ENCODE results near the gene SLCO2A1. TPM values are rescaled to one million over a fixed set of nuclear protein-coding genes. Genes with fewer than 3 reads are reported as not detected.

SLCO2A1 gene
- total RNA-seq, 2 experiments from 2014 or later = not detected

DNA sequence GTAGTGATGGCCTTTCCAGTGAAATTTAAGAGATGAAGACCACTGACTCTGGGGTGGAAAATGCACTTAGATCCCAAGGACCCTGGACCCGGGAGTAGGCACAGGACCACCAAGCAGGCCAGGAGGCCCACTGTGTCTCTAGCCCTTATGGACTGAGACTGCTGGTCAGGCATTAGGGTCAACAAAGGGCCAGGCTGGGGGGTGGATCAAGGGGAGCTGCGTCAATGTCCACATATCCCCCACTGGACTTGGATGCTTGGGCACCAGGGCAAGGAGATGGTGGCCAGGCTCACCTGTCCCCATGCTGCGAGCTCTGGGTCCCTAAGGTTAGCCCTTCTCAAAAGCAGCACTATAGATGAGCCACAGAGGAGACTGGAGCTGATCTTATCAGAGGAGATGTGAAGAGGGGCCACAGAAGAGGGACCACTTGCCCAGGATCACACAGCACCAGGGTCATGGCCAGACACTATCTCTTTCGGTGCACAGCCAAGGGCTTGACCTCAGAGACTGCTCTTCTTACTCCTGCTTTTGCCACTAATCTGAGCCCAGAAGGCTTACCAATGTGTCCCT, 148.8 kb downstream of the SLCO2A1 start:
- H3K27ac Mint-ChIP-seq = no peak overlapping the region
- H3K4me3 Mint-ChIP-seq = no peak overlapping the region
- peaks cover 5% of the 10 kb centered on the region for H3K27me3 Mint-ChIP-seq (ENCODE audit: low read depth)
- H3K4me1 Mint-ChIP-seq (ENCODE audit: low read depth) = peaks cover 4% of the 10 kb centered on the region
- DNase-seq = no peak
- intact Hi-C loops (cut with micrococcal nuclease) = no loop called here
- H3K9me3 Mint-ChIP-seq = peaks cover 14% of the 10 kb centered on the region
- CTCF ChIA-PET = no interaction called here
- H3K36me3 Mint-ChIP-seq (ENCODE audit: low read depth) = no peaks in the 10 kb centered on the region

DNA sequence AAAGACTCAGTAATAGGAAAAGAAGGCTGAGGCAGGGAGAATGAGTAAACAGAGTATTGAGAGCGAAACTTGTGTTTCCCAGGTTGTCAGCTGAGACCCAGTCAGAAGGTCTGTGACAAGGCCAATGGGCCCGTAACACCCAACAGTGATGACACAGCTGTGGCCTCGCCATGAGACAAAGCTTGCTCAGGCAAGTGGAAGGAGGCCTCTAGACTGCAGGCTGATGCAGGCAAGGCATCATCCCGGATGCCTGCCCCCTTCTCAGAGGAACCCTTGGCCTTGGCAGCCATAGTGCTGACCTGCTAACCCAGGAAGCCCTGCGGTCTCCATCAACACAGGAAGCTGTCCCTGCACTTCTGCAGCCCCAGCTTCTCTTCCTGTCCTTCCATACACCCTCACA, 149.4 kb downstream of the SLCO2A1 start:
- no peak overlapping the region for H3K27ac Mint-ChIP-seq

GRCh38 chr3:133878518-133878917, 151.2 kb downstream of the SLCO2A1 start:
- intact Hi-C loops (cut with micrococcal nuclease) = no loop called here
- Mint-ChIP-seq H3K9me3 (peaks cover 14% of the 10 kb centered on the region), H3K4me3 (no peak overlapping the region), H3K4me1 (ENCODE audit: low read depth) (peaks cover 4% of the 10 kb centered on the region), H3K27me3 (ENCODE audit: low read depth) (peaks cover 5% of the 10 kb centered on the region), H3K36me3 (ENCODE audit: low read depth) (no peaks in the 10 kb centered on the region), H3K27ac (no peak overlapping the region)
- CTCF ChIA-PET = no interaction called here
- DNase-seq = no peak

More for the DNA sequence above, 149.4 kb downstream of the SLCO2A1 start:
- intact Hi-C loops (cut with micrococcal nuclease) = no loop called here
- CTCF ChIA-PET = no interaction called here
- Mint-ChIP-seq H3K36me3 (ENCODE audit: low read depth) (no peaks in the 10 kb centered on the region), H3K4me3 (no peak overlapping the region), H3K4me1 (ENCODE audit: low read depth) (peaks cover 4% of the 10 kb centered on the region), H3K27me3 (ENCODE audit: low read depth) (peaks cover 2% of the 10 kb centered on the region), H3K9me3 (peaks cover 14% of the 10 kb centered on the region)
- DNase-seq = peak; percentile 17

Other genes starting within 250 kb of the SLCO2A1 start
- gene SRPRB, start 224.1 kb downstream of the SLCO2A1 start, total RNA-seq = 10 to 100 TPM; 55.0 to 56.8 TPM
- not detected for gene RAB6B, start 134.0 kb downstream of the SLCO2A1 start, total RNA-seq
- 10 to 100 TPM; 19.5 to 19.7 TPM for gene RYK, start 220.9 kb upstream of the SLCO2A1 start, total RNA-seq

Data from activated naive CD4-positive, alpha-beta T cell treated with anti-CD3 and anti-CD28 coated beads for 36 hours (primary cell).